ENCODE results near the gene ZNF511.

The ZNF511 gene

DNA sequence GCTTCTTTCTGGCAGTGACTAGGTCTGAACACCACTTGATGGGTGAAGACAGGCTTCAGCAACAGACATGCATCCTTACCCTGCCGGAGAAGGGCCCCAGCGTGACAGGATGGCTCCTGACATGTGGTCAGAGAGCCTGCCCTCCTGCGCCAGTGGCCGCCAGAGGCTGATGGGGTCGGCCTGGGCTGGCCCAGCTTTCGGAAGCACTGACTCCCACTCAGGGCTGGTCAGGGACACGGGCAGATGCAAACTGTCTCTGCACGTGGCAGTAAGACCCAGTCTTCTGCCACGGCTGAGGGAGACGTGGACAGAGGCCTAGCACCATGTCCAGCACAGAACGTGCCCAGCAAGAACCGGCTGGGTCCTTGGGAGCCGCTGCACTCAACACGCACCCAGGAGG lies 10.2 kb upstream of the ZNF511 start:
- Mint-ChIP-seq H3K36me3 (peaks cover 21% of the 10 kb centered on the region), H3K27ac (no peak overlapping the region), H3K4me1 (peaks cover 6% of the 10 kb centered on the region), H3K27me3 (no peaks in the 10 kb centered on the region), H3K9me3 (no peaks in the 10 kb centered on the region), H3K4me3 (no peak overlapping the region)

DNA sequence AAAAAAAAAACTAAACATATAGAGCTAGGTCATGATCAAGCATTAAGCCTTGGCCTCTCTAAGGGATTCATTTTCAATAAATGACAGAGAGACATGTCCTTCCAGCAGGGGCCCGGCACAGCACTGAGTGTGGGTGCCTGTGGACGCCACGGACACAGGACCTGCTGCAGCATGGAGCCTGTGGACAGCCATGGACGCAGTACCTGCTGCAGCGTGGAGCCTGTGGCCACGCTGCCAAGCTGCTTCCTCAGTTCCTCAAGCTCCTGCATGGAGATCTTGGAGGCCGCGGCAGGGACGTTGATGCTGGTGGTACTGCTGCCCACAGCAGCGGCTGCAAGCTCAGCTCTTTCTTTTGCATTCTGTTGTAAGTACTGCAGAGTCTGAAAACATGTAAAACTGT lies 9.5 kb upstream of the ZNF511 start:
- Mint-ChIP-seq H3K4me3 (no peak overlapping the region), H3K9me3 (no peaks in the 10 kb centered on the region), H3K36me3 (peaks cover 21% of the 10 kb centered on the region), H3K27me3 (no peaks in the 10 kb centered on the region), H3K4me1 (peaks cover 14% of the 10 kb centered on the region), H3K27ac (no peak overlapping the region)

DNA sequence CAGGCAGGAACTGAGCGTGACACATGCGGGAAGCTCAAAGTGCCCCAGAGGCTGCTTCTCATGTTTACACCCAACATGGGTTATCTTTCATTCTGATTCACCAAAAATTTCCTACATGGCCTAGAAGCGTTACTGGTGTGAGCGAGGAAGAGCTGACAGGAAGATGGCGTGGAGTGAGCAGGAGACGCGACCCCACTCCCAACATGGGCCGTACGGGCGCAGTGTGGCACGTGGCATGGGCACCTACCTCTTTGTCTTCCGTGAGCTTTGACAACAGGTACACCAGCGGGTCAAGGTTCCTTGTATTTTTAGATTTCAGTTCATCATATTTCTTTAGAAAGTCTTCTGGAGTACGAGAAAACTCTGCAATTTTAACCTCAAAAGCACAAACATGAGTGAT lies 9.0 kb upstream of the ZNF511 start:
- H3K4me1 Mint-ChIP-seq: peaks cover 17% of the 10 kb centered on the region
- no peaks in the 10 kb centered on the region for H3K27me3 Mint-ChIP-seq
- H3K4me3 Mint-ChIP-seq: no peak overlapping the region
- H3K9me3 Mint-ChIP-seq: no peaks in the 10 kb centered on the region
- peaks cover 17% of the 10 kb centered on the region for H3K36me3 Mint-ChIP-seq
- no peak overlapping the region for H3K27ac Mint-ChIP-seq

DNA sequence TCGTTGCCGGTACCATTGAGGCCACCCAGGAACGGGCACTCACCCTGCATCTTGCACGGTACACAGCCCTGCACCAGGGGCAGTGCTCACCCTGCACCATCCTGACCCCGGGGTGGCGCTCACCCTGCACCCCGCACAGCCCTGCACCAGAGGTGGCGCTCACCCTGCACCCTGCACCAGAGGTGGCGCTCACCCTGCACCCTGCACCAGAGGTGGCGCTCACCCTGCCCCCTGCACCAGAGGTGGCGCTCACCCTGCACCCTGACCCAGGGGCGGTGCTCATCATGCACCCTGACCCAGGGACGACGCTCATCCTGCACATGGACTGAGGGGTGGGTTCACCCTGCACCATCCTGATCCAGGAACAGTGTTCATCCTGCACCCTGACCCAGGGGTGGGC lies 6.5 kb upstream of the ZNF511 start:
- Mint-ChIP-seq H3K4me1 (peaks cover 32% of the 10 kb centered on the region), H3K4me3 (no peak overlapping the region), H3K27ac (no peak overlapping the region), H3K36me3 (peaks cover 17% of the 10 kb centered on the region), H3K9me3 (no peaks in the 10 kb centered on the region), H3K27me3 (no peaks in the 10 kb centered on the region)

DNA sequence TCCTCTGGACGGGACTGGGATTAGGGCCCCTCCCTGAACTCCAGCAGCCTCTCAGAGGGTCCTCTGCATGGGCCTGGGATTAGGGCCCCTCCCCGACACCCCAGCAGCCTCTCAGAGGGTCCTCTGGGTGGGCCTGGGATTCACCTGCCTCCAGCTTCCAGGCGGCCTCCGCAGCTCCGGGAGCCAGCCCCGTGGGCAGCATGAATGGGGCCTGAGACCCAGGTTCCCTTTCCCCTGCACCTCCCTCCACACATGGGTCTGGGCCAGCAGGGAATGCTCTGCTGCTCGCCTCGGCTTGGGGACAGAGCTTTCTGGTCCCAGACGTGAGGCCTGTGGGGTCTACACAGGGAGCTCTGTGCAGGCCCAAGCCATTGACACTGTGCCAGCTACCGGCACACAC lies 5.5 kb upstream of the ZNF511 start:
- H3K36me3 Mint-ChIP-seq: peaks cover 10% of the 10 kb centered on the region
- H3K4me3 Mint-ChIP-seq: no peak overlapping the region
- no peaks in the 10 kb centered on the region for H3K9me3 Mint-ChIP-seq
- no peaks in the 10 kb centered on the region for H3K27me3 Mint-ChIP-seq
- H3K4me1 Mint-ChIP-seq: peaks cover 41% of the 10 kb centered on the region
- H3K27ac Mint-ChIP-seq: no peak overlapping the region

DNA sequence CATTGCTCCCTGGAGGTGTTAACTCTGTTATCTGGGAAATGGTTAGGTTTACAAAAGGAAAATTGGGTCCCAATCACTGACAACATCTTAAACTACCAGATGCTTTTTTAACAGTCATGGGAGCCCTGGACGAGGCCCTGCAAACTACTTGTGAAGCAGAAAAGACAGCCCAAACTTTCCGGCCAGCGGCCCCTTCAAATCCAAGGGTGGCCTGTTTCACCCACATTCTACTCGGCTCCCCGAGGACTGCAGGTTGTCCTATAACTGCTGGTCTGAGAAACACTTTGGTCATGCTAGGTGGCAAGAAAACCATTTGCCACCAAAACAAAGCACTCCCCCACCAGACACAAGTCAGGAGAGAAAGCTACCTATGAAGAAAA lies 2.6 kb upstream of the ZNF511 start:
- Mint-ChIP-seq H3K4me1 (peaks cover 41% of the 10 kb centered on the region), H3K27ac (no peak overlapping the region), H3K9me3 (no peaks in the 10 kb centered on the region), H3K27me3 (no peaks in the 10 kb centered on the region), H3K4me3 (no peak overlapping the region), H3K36me3 (no peaks in the 10 kb centered on the region)

DNA sequence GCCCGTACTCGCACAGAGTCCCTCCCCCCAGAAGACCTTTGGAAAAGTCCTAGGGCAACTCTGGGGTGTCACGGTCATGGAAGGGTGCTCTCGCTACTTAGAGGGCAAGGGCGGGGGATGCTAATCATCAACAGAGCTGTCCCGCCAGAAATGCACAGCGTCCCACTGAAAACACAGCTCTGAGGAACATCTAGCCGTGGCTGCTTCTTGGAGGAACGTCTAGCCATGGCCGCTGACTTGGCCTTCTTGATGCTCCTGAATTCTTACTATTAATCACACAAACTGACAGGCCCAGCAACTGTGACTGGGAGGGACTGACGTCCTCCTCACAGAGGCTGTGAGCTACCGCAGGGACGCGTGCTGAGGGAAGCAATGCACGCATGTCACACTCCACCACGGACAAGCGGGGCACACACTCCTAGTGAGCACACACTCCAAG lies 1.8 kb upstream of the ZNF511 start:
- no peaks in the 10 kb centered on the region for H3K9me3 Mint-ChIP-seq
- H3K27ac Mint-ChIP-seq: no peak overlapping the region
- peak overlapping the region; percentile 98 for H3K4me3 Mint-ChIP-seq
- peaks cover 41% of the 10 kb centered on the region for H3K4me1 Mint-ChIP-seq
- H3K36me3 Mint-ChIP-seq: no peaks in the 10 kb centered on the region
- H3K27me3 Mint-ChIP-seq: no peaks in the 10 kb centered on the region

DNA sequence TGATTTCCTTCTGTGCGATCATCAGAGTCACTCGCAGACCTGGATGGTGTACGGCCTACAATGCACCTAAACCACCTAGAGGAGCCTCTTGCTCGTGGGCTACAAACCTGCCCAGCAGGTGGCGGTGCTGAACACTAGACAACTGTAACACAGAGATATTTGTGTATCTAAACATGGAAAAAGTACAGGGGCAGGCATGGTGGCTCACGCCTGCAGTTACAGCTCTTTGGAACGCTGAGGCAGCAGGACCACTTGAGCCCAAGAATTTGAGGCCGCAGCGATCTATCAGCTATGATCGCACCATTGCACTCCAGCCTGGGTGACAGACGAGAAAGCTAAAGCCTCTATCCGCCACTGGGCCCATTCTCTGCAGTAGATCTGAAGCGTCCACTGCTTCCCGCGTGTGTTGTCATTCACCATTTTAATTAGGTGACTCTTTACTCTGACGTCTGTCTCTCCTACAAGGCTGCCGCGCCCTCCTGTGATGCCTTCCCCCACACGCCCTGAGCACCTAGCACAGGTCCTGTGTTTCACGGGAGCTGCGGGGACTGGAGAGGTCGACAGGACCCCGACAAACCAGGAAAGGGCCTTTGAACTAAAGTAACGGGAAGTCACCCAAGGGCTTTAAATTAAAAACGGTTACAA lies 816 bp upstream of the ZNF511 start:
- Mint-ChIP-seq H3K4me1 (peaks cover 36% of the 10 kb centered on the region), H3K36me3 (no peaks in the 10 kb centered on the region), H3K27me3 (no peaks in the 10 kb centered on the region), H3K9me3 (no peaks in the 10 kb centered on the region), H3K4me3 (peak overlapping the region; percentile 98), H3K27ac (peak overlapping the region; percentile 100)

DNA sequence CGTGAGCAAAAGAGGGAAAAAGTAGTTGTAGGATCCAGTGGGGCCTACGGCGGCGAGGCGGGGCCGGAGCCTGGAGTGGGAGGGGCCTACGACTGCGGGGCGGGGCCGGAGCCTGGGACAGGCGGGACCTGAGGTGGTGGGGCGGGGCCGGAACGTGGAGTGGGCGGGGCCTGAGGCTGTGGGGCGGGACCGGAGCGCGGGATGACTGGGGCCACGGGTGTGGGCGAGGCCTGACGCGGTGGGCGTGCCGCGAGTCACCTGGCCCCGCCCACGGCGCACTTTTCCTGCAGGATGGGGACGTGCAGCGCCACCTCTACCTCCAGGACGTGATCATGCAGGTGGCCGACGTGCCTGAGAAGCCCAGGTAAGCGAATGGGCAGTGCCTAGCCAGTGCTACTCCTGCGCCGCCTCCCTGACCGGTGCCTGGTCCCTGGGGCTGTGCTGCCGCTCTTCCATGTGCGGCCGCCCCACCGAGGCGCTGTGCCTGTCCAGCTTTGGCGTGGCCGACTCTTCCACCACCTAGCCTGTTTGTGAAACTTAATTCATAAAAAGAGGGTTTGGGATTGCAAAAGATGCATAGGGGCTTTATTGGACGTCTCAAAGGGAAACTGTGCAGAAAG lies 496 bp downstream of the ZNF511 start:
- H3K27me3 Mint-ChIP-seq: no peaks in the 10 kb centered on the region
- H3K27ac Mint-ChIP-seq: peak overlapping the region; percentile 86
- H3K4me3 Mint-ChIP-seq: peak overlapping the region; percentile 65
- no peaks in the 10 kb centered on the region for H3K36me3 Mint-ChIP-seq
- peaks cover 28% of the 10 kb centered on the region for H3K4me1 Mint-ChIP-seq
- no peaks in the 10 kb centered on the region for H3K9me3 Mint-ChIP-seq

DNA sequence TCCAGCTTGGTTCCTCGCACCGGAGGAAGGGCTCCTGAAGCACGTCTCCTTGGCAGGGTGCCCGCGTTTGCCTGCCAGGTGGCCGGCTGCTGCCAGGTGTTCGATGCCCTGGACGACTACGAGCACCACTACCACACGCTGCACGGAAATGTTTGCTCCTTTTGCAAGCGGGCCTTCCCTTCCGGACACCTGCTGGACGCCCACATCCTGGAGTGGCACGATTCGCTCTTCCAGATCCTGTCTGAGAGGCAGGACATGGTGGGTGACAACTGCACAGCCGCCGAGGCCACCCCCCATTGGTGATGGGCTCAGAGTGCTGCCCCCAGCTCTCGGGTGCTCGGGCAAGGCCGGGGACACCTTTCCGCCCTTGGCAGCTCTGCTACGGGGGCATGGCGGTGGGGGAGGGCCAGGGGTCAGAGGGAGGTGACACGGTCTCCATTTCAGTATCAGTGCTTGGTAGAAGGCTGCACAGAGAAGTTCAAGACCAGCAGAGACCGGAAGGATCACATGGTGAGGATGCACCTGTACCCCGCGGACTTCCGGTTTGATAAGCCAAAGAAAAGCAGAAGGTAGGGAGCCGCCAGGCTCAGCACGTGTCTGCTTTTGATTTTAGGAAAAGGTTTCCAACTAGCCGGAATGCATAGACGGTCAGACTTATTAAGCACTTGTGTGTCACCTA lies 1.1 kb downstream of the ZNF511 start:
- peak overlapping the region; percentile 55 for H3K27ac Mint-ChIP-seq
- peaks cover 26% of the 10 kb centered on the region for H3K4me1 Mint-ChIP-seq

DNA sequence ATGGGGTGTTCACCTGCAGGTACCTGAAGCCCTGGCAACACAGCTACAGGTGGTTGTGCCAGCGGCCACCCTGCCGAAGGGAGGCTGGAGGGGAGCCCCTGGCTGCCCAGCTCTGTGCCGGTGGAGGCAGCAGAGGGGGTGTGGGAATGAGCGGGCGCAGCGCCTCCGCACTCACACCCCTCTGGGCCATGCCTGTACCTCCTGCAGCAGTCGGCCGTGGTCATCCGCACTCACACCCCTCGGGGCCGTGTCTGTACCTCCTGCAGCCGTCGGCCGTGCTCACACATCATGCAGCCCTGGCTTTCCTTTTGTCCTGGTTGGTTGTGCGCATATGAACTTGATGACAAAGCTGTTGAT lies 1.7 kb downstream of the ZNF511 start:
- H3K9me3 Mint-ChIP-seq: no peaks in the 10 kb centered on the region
- no peak overlapping the region for H3K27ac Mint-ChIP-seq
- no peak overlapping the region for H3K4me3 Mint-ChIP-seq
- H3K4me1 Mint-ChIP-seq: peaks cover 21% of the 10 kb centered on the region
- H3K27me3 Mint-ChIP-seq: no peaks in the 10 kb centered on the region
- no peaks in the 10 kb centered on the region for H3K36me3 Mint-ChIP-seq

More for the DNA sequence above, 1.1 kb downstream of the ZNF511 start:
- Mint-ChIP-seq H3K4me3 (peak overlapping the region; percentile 65), H3K27me3 (no peaks in the 10 kb centered on the region), H3K9me3 (no peaks in the 10 kb centered on the region), H3K36me3 (no peaks in the 10 kb centered on the region)

DNA sequence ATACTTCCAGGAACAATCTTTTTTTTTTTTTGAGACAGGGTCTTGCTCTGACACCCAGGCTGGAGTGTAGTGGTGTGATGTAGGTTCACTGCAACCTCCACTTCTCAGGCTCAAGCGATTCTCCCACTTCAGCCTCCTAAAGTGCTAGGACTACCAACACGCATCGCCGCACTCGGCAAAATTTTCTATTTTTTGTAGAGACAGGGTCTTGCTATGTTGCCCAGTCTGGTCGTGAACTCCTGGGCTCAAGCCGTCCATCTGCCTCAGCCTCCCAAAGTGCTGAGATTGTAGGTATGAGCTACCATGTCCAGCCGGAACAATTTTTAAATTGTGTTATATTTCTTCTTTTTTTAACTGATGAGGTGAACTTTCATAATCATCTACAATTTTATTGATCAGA lies 2.1 kb downstream of the ZNF511 start:
- H3K27me3 Mint-ChIP-seq: no peaks in the 10 kb centered on the region
- no peaks in the 10 kb centered on the region for H3K36me3 Mint-ChIP-seq
- H3K9me3 Mint-ChIP-seq: no peaks in the 10 kb centered on the region
- H3K4me3 Mint-ChIP-seq: no peak overlapping the region
- H3K27ac Mint-ChIP-seq: no peak overlapping the region
- H3K4me1 Mint-ChIP-seq: peaks cover 18% of the 10 kb centered on the region

DNA sequence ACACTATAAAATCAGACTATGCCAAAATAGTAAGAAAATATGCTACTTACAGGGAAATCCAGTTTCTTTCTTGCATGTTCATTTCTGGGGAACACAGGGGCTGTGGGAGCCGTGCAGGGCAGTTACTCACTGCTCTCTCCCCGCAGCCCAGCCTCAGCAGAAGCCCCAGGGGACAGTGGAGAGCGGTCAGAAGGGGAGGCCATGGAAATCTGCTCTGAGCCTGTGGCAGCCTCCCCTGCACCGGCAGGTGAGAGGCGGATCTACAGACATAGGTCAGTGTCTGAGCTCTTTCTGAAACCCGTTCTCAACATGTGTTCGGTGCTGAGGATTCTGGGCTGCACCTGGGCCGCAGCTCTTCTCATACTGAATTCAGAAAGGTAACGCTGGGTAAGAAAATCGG lies 2.9 kb downstream of the ZNF511 start:
- Mint-ChIP-seq H3K9me3 (no peaks in the 10 kb centered on the region), H3K27ac (no peak overlapping the region), H3K36me3 (no peaks in the 10 kb centered on the region), H3K27me3 (no peaks in the 10 kb centered on the region), H3K4me1 (peaks cover 18% of the 10 kb centered on the region), H3K4me3 (no peak overlapping the region)

DNA sequence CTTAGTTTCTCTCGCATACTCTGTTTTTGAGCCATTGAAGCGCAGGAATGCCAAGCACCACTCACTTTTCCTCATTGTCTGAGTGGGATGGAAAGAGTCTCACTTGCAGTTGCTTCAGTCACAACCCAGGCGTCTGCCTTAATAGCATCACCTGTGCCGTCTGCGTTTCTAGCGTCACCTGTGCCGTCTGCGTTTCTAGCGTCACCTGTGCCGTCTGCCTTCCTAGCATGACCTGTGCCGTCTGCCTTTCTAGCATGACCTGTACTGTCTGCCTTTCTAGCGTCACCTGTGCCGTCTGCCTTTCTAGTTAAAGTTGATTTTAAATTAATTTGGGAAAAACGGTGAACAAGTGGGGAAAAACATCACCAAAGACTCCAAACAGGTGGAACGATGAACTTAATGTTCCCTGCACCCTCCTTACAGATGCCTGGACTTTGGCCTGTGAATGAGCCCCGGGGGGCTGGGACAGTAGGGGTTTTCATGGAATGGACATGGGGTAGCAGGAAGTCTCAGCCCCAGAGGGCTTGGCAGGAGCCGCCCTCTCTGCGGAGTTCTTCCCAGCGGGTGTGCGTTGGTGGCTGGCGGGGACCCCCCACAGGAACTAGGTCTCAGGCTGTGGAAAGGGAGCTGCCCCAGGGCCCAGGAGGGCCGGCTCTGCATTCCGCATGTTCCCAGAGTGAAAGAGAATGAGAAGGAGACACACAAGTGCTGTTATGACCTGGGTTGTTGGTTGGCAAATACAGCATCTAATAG lies 3.5 kb downstream of the ZNF511 start:
- H3K9me3 Mint-ChIP-seq: no peaks in the 10 kb centered on the region
- no peak overlapping the region for H3K4me3 Mint-ChIP-seq
- peaks cover 13% of the 10 kb centered on the region for H3K4me1 Mint-ChIP-seq
- no peak overlapping the region for H3K27ac Mint-ChIP-seq
- H3K36me3 Mint-ChIP-seq: no peaks in the 10 kb centered on the region
- no peaks in the 10 kb centered on the region for H3K27me3 Mint-ChIP-seq

DNA sequence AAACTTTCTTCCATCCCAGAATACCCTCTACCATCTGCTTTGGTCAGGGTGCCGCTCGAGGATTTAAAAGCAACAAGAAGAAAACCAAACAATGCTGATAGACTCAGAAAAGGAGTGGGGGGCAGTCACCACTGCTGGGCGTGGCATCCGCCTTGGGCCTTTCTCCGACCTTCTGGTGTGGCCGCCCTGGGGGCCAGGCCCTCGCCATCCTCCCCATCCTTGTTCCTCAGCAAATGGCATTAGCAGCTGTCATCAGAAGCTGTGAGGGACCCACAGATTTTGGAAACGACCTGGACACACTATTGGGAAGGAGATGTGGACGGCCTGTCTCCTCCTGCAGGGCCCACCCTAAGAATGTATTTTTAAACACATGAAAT lies 4.0 kb downstream of the ZNF511 start:
- Mint-ChIP-seq H3K4me3 (no peak overlapping the region), H3K4me1 (peaks cover 7% of the 10 kb centered on the region), H3K27ac (no peak overlapping the region), H3K36me3 (no peaks in the 10 kb centered on the region), H3K27me3 (no peaks in the 10 kb centered on the region), H3K9me3 (no peaks in the 10 kb centered on the region)

DNA sequence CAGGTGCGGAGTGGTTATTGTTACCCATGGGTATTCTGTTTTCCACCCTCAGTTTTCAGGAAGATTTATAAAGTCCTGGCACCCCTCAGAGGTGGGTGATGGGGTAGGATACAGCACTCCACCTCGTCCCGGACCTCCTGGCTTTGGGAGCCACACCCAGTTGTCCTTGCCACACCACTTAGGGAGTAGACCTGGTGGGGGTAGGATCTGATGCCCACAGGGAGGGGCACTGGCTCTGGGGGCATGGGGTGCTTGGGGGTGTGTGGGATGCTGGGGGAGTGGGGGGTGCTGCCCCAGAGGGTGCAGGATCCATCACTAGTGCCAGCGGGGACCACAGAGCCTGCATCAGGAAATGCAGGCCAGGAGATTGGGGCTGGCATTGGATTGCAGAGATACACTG lies 4.5 kb downstream of the ZNF511 start:
- Mint-ChIP-seq H3K4me1 (peaks cover 3% of the 10 kb centered on the region), H3K27ac (no peak overlapping the region), H3K4me3 (no peak overlapping the region), H3K9me3 (no peaks in the 10 kb centered on the region), H3K27me3 (no peaks in the 10 kb centered on the region), H3K36me3 (no peaks in the 10 kb centered on the region)

Data from activated naive CD4-positive, alpha-beta T cell treated with anti-CD3 and anti-CD28 coated beads, Interleukin-2, amount 50 U/mL, for 24 hours (primary cell).